Measurements from ENCODE around the gene PAF1.
A peak's percentile ranks its signal among the peaks of the same experiment; 100 is the strongest.

PAF1 gene

DNA sequence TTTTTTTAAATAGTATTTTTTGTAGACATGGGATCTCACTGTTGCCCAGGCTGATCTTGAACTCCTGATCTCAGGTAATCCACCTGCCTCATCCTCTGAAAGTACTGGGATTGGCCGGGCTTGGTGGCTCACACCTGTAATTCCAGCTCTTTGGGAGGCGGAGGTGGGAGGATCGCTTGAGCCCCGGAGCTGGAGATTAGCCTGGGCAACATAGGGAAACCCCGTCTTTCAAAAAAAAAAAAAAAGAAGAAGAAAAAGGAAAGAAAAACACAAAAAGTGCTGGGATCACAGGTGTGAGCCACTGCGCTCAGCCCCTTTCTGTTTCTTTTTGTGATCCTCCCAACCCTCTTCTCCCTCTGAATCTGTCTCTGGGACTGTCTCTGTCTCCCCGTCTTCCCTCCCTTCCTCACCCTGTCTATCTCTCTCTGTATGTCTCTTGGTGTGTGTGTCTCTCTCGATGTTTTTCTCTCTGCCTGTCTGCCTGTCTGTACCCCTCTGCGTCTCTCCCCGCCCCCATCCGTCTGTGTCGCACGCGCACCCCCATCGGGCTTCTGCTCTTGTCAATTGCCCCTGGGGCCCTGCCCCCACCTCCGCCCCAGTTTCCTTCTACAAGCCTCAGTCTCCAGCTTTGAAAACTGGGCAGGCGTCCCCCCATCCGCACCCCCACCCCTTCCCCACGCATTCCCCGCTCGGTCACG lies 15.2 kb upstream of the PAF1 start:
- no peak for DNase-seq (ENCODE audit: low read depth in 2 of 2)

- DNase-seq (ENCODE audit: low read depth in 2 of 2), result no peak
These were observed 14.5 kb upstream of the PAF1 start for GRCh38 chr19:39405261-39405957.

GRCh38 chr19:39403331-39404312 lies 12.7 kb upstream of the PAF1 start:
- peak; percentile 99 for DNase-seq (ENCODE audit: low read depth in 2 of 2)

DNA sequence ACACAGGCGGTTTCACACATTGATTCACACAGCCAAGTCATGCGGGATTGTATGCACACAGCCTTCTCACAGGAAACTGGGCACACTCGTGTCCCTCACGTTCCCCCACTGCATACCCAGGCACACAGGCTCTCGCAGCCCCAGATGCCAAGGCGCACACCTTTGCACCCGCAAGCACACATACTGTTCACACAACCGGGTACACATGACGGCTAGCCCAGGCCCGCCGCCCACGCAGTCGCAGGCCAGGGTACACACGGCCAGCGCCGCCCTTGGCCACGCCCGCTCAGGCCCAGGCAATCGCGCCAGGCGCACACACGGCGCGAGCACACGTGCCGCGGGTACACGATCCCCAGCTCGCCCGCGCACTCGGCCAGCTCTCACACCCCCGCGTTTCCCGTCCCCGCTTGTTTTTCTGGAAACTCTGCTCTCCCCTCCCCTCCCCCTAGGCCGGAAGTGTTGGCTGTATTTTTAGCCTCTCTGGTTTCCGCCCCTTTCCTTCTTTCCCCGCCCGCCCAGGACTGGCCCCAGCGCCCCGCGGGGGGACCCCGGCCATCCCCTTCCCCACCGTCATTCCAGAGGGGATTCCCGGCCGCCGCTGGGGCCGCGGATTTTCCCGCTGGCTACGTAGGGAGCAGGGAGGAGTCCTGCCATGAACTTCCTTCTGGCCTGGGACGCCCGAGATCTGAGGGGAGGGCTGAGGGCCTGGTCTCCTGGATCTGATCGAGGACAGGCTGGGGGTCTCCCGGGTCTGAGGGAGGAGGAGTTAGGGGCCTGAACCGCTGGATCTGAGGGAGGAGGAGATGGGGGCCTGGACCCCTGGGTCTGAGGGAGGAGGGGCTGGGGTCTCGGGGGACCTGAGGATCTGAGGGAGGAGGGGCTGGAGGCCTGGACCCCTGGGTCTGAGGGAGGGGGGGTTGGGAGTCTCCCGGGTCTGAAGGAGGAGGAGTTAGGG lies 11.7 kb upstream of the PAF1 start:
- peak; percentile 73 to 76 for DNase-seq (ENCODE audit: low read depth in 2 of 2)

GRCh38 chr19:39401549-39402345 lies 10.8 kb upstream of the PAF1 start:
- no peak for DNase-seq (ENCODE audit: low read depth in 2 of 2)

GRCh38 chr19:39401070-39401548 lies 10.2 kb upstream of the PAF1 start:
- no peak for DNase-seq (ENCODE audit: low read depth in 2 of 2)

- DNase-seq (ENCODE audit: low read depth in 2 of 2), result no peak
These were observed 9.2 kb upstream of the PAF1 start for GRCh38 chr19:39400061-39400460.

- no peak for DNase-seq (ENCODE audit: low read depth in 2 of 2)
These were observed 8.8 kb upstream of the PAF1 start for GRCh38 chr19:39399668-39400050.

DNA sequence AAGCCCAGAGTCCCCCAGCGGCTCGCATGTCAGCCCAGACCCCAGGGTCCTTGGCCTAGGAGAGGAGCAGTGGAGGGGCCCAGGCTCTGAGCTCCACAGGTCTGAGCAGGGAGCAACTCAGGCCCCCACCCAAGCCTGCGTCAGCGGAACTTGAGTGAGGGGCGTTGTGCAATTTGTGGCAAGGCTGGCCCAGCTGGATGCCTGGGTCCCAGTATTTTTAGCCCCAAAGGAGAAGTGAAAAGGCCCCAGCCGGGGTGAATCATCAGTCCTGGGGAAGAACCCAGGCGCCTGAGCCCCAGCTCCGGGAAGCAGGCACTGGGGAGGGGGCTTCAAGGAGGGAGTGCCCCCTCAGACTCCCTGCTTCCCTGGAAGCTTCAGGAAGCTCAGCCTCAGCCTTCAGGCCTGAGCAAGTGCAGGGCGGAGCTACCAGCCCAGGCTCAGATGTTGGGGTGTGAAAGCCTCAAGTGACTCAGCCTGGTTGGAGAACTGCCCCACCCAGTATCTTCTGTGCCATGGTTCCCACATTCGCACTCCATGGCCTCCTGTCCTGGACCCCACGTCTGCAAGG lies 7.5 kb upstream of the PAF1 start:
- no peak for DNase-seq (ENCODE audit: low read depth in 2 of 2)

- no peak for DNase-seq (ENCODE audit: low read depth in 2 of 2)
These were observed 6.7 kb upstream of the PAF1 start for GRCh38 chr19:39397360-39398296.

- no peak for DNase-seq (ENCODE audit: low read depth in 2 of 2)
These were observed 505 bp downstream of the PAF1 start for GRCh38 chr19:39390451-39390750.

DNA sequence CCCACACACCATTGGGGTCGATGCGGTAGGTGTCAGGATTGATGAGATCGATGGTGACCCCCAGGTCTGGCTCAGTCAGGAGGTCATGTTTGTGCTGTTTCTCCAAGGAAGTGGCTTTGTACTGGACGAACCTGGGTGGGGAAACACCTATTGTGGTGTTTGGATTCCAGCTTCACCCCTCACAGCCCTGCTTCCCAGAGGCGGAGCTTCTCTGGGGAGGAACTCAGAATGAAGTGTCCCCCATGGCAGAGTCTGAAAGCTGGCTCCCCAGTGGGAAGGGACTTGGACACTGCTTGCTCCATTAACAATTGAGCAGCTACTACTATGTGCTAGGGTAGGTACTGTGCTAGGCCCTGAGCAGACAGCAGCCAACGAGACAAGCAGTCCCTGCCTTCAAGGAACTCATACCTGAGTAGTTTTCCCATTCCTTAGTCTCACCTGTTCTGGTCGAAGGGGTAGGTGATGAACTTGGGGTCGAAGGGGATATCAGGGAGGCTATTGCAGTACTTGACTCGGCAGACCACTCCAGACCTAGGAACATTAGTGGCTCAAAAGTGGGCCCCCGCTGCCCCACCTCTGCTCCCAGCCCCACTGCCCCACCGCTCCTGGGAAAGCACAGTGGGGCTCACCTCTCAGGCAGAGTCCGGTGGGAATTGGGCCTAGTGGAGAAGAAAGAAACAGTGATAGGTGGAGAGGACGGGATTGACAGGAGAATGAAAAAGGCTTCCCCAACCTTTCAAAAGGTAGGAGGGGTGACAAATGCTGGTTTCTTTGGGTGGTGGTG lies 1.1 kb downstream of the PAF1 start:
- no peak for DNase-seq (ENCODE audit: low read depth in 2 of 2)

DNA sequence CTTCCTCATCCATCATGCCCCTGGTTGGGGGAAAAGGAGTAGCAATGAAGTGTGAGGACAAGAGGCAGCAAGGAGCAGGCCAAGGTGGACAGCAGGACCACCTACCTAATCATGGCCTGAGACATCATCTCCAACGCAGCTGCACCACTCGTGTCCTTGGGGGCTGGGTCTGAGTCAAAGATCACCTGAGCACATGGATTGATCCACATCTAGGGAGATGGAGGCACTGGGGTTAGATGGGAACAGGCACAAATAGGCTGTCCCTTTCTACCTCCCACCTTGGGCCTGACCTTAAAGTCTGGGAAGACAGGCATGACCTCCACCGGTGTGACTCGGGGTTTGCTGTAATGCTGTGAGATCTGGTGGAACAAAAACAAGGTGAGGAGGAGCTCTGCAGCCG lies 2.2 kb downstream of the PAF1 start:
- DNase-seq (ENCODE audit: low read depth in 2 of 2), result no peak

DNA sequence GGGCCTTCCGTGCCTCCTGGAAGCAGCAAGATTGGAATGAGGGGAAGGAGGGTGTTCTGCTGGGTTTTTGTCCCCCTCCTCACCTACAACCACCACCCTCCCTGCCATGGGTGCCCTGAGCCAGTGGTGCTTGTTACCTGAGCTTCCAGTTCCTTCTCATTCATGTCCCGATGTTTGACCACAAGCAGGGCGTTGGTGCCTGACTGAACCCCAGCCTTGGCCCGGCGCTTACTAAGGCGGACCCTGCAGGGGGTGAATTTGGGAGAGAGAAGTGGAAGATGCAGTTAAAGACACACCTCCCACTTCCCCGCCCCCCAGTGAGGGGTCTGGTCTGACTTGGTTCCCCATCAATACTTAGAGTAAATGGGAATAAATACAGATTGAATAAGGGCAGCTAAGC lies 4.3 kb downstream of the PAF1 start:
- no peak for DNase-seq (ENCODE audit: low read depth in 2 of 2)

DNA sequence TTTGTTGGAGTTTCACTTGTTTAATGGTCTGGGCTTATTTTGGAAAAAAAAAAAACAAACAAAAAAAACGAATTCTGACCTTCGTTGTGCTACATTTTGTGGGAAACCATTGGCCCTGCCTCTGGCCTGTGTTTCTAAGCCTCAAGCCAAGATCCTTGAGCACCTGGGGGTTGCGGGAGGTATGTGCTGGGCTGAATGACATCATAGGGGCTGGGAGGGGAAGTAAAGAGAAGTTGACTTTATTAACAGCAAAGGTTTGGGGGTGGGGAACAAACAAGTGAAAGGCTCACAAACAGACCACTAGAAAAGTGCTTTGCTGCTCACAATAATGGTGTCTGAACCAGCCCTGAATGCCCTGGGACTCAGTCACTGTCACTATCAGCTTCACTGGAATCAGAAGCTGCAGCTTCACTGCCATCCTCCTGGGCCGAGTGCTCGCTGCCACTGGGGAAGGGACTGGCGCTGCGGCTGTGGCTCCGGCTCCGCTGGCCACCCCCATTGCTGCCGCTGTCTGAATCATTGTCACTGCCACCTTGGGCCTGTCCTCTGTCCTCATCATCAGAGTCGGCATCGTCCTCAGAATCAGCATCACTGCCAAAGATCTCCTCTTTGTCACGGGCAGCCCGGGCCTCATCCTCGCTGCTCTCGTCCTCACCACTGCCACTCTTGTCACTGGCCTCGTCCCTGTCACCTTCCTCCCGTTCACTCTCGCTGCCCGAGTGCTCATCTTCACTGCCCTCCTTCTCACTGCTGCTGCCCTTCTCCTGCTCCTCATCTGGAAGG lies 5.1 kb downstream of the PAF1 start:
- DNase-seq (ENCODE audit: low read depth in 2 of 2), result no peak

DNA sequence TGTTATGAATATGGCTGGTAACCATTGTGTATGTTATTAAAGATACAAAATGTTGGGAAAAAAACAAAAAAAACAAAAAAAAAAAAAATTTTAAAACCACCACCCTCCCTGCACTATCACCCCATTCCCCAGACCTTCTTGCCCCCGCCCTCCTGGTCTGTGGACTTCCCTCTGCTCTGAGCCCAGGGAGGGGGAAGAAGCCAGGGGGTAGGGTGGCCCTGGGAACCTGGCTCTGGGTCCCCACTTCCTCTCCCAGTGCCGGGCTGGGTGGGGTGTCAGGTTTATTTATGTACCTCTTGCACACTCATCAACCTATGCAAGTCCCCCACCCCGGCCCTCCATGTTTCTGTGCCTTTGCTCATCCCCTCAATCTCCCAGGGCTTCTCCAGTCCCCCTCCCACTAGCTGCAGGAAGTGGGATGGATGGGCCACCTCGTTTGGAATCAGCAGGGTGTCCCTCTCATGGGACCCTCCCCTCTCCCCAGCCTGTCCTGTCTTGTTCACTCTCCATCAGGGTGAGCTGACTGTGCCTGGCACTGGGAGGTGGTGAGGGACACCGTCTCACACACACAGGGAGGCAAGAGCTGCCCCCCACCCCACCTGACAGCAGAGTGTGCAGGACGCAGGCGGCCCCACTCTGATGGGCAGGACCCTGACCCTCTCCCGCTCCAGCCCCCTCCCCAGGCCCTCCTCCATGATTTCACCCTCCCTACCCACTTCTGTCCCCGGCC lies 5.9 kb downstream of the PAF1 start:
- no peak for DNase-seq (ENCODE audit: low read depth in 2 of 2)

Data from fibroblast of skin of left biceps (primary cell).